ENCODE results near the gene KRTAP2-2. TPM values are rescaled to one million over a fixed set of nuclear protein-coding genes. Genes with fewer than 3 reads are reported as not detected.

The KRTAP2-2 gene
- total RNA-seq, 1 donor = not detected

GRCh38 chr17:41029633-41030245 is 25.3 kb downstream of the KRTAP2-2 start, which contains the start of gene KRTAP1-4:
TSS of gene KRTAP1-4 (minus strand) at chr17:41030195. CDS start at chr17:41030078, 117 bp downstream.
- H3K4me1 ChIP-seq (ENCODE audit: insufficient read depth, low read length) = peaks cover 30% of the 10 kb centered on the region
- no peak within 1 kb of the TSS for H3K4me3 ChIP-seq (ENCODE audit: insufficient read depth, low read length)
- no peak for DNase-seq (ENCODE audit: insufficient read length, low spot score, missing footprints)
- no peaks in the 10 kb centered on the region for H3K79me2 ChIP-seq (ENCODE audit: insufficient read depth, low read length)
- TF ChIP-seq, protein P1, sequence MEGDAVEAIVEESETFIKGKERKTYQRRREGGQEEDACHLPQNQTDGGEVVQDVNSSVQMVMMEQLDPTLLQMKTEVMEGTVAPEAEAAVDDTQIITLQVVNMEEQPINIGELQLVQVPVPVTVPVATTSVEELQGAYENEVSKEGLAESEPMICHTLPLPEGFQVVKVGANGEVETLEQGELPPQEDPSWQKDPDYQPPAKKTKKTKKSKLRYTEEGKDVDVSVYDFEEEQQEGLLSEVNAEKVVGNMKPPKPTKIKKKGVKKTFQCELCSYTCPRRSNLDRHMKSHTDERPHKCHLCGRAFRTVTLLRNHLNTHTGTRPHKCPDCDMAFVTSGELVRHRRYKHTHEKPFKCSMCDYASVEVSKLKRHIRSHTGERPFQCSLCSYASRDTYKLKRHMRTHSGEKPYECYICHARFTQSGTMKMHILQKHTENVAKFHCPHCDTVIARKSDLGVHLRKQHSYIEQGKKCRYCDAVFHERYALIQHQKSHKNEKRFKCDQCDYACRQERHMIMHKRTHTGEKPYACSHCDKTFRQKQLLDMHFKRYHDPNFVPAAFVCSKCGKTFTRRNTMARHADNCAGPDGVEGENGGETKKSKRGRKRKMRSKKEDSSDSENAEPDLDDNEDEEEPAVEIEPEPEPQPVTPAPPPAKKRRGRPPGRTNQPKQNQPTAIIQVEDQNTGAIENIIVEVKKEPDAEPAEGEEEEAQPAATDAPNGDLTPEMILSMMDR (IDR thresholded peaks at IDR 0.05; ENCODE audit: extremely low read depth, low read depth, low read length) = no peak
- H3K36me3 ChIP-seq (ENCODE audit: insufficient read depth, low read length) = no peaks in the 10 kb centered on the region
- no peak within 1 kb of the TSS for H2AFZ ChIP-seq (ENCODE audit: low read length)
- no peak within 1 kb of the TSS for H3K27ac ChIP-seq (ENCODE audit: low read depth, low read length)
- H3K27me3 ChIP-seq (ENCODE audit: insufficient read depth, low read length) = no peaks in the 10 kb centered on the region
- no peak within 1 kb of the TSS for H3K4me2 ChIP-seq (ENCODE audit: insufficient read depth, low read length)
- no peaks in the 10 kb centered on the region for H3K9me3 ChIP-seq (ENCODE audit: low read depth, low read length)
- no peaks in the 10 kb centered on the region for H4K20me1 ChIP-seq (ENCODE audit: insufficient read depth, low read length)

DNA sequence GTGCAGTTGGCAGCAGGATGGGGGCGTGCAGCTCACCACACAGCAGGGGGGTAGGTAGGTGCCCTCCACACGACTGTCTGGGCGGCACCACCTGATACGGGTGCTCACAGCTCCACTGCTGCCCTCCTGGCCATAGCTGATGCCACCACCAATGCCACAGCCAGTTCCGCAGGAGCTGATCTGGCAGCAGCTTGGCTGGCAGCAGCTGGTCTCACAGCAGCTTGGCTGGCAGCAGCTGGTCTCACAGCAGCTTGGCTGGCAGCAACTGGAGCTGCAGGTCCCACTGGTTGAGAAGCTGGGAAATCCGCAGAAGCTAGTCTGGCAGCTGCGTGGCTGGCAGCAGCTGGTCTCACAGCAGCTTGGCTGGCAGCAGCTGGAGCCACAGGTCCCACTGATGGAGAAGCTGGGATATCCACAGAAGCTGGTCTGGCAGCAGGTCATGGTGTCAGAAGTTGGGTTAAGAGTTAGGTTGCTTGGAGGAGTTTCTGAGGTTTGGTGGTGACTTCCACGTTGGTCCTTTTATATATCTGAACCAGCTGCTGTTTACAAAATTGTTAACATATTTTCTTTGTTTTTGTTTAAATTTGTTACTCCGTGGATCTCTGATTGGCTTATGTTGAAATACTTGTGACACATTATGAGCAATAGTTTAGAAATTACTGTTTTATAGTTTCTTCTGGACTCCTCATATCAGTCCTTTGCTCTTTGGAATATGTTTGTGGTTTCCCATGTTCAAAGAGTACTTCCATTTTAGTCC is 28.1 kb downstream of the KRTAP2-2 start, which contains the start of gene KRTAP1-5:
Gene KRTAP1-5, minus strand, starts transcription at position 494 of the 757 bp plus-strand sequence. Its CDS starts 53 bp downstream, at position 441.
- peak within 1 kb of the TSS; percentile 36 for H2AFZ ChIP-seq (ENCODE audit: low read length)

DNA sequence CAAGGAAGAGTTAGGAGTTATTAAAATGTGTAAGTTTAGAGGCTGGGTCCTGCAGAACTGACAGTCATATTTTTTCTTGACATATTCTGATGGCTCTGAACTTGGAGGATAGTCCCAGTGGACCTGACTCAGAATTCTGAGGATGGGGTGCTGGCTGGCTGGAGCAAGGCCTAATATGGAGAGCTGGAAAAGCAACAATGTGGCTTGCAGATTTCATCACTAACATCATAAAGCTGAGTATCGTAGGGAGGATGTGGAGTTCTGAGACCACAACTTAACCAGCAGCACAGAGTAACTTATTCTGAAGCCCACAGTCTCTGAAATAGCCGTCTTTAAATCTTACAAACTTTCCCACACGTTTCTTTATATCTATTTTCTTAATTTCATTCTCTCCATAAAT is 30.3 kb downstream of the KRTAP2-2 start:
- Histone ChIP-seq H2AFZ (ENCODE audit: low read length) (no peak overlapping the region), H3K27me3 (ENCODE audit: insufficient read depth, low read length) (no peaks in the 10 kb centered on the region), H3K79me2 (ENCODE audit: insufficient read depth, low read length) (no peaks in the 10 kb centered on the region), H3K36me3 (ENCODE audit: insufficient read depth, low read length) (no peaks in the 10 kb centered on the region), H3K9me3 (ENCODE audit: low read depth, low read length) (peaks cover 4% of the 10 kb centered on the region), H3K4me1 (ENCODE audit: insufficient read depth, low read length) (peaks cover 36% of the 10 kb centered on the region), H3K27ac (ENCODE audit: low read depth, low read length) (peak overlapping the region; percentile 60), H4K20me1 (ENCODE audit: insufficient read depth, low read length) (no peaks in the 10 kb centered on the region), H3K4me3 (ENCODE audit: insufficient read depth, low read length) (no peak overlapping the region), H3K4me2 (ENCODE audit: insufficient read depth, low read length) (peak overlapping the region; percentile 42)
- TF ChIP-seq, protein P1 (IDR thresholded peaks at IDR 0.05; ENCODE audit: extremely low read depth, low read depth, low read length) = no peak
- DNase-seq (ENCODE audit: insufficient read length, low spot score, missing footprints) = peak; percentile 78

More for the DNA sequence above, 28.1 kb downstream of the KRTAP2-2 start, which contains the start of gene KRTAP1-5:
- Histone ChIP-seq H3K4me3 (ENCODE audit: insufficient read depth, low read length) (peak within 1 kb of the TSS; percentile 54), H3K36me3 (ENCODE audit: insufficient read depth, low read length) (no peaks in the 10 kb centered on the region), H3K27me3 (ENCODE audit: insufficient read depth, low read length) (no peaks in the 10 kb centered on the region), H3K9me3 (ENCODE audit: low read depth, low read length) (no peaks in the 10 kb centered on the region), H3K4me1 (ENCODE audit: insufficient read depth, low read length) (peaks cover 36% of the 10 kb centered on the region), H3K4me2 (ENCODE audit: insufficient read depth, low read length) (peak within 1 kb of the TSS; percentile 67), H3K79me2 (ENCODE audit: insufficient read depth, low read length) (no peaks in the 10 kb centered on the region), H4K20me1 (ENCODE audit: insufficient read depth, low read length) (no peaks in the 10 kb centered on the region), H3K27ac (ENCODE audit: low read depth, low read length) (peak within 1 kb of the TSS; percentile 59)
- peak; percentile 89 for DNase-seq (ENCODE audit: insufficient read length, low spot score, missing footprints)
- TF ChIP-seq, protein P1 (IDR thresholded peaks at IDR 0.05; ENCODE audit: extremely low read depth, low read depth, low read length) = no peak

GRCh38 chr17:41020336-41020735 is 34.7 kb downstream of the KRTAP2-2 start:
- Histone ChIP-seq H3K36me3 (ENCODE audit: insufficient read depth, low read length) (no peaks in the 10 kb centered on the region), H2AFZ (ENCODE audit: low read length) (no peak overlapping the region), H3K4me2 (ENCODE audit: insufficient read depth, low read length) (no peak overlapping the region), H3K27ac (ENCODE audit: low read depth, low read length) (no peak overlapping the region), H3K4me1 (ENCODE audit: insufficient read depth, low read length) (peaks cover 12% of the 10 kb centered on the region), H4K20me1 (ENCODE audit: insufficient read depth, low read length) (no peaks in the 10 kb centered on the region), H3K4me3 (ENCODE audit: insufficient read depth, low read length) (no peak overlapping the region), H3K9me3 (ENCODE audit: low read depth, low read length) (peaks cover 4% of the 10 kb centered on the region), H3K79me2 (ENCODE audit: insufficient read depth, low read length) (no peaks in the 10 kb centered on the region), H3K27me3 (ENCODE audit: insufficient read depth, low read length) (no peaks in the 10 kb centered on the region)
- TF ChIP-seq, protein P1 (IDR thresholded peaks at IDR 0.05; ENCODE audit: extremely low read depth, low read depth, low read length) = no peak
- DNase-seq (ENCODE audit: insufficient read length, low spot score, missing footprints) = no peak
